LNCaP clone FGC (cell line): Measurements from ENCODE around the gene RCCD1.

Experiments
- DNase-seq: peaks from one replicate; pipeline ENCODE4 v3.0.0-alpha.2; 2011; ENCODE audit warnings: low read depth
- H3K4me3 ChIP-seq: 2 replicates; pipeline ENCODE4 v1.5.1; 2011; ENCODE audit warnings: mild to moderate bottlenecking, low read depth, low read length, control low read depth
- TF ChIP-seq, protein P1 (sequence below): IDR thresholded peaks from 2 replicates; pipeline ENCODE4 v1.5.1; 2012; ENCODE audit warnings: mild to moderate bottlenecking; ENCODE audit not compliant: control insufficient read depth, insufficient read depth; ENCODE audit errors: extremely low read depth

RCCD1 gene

DNA sequence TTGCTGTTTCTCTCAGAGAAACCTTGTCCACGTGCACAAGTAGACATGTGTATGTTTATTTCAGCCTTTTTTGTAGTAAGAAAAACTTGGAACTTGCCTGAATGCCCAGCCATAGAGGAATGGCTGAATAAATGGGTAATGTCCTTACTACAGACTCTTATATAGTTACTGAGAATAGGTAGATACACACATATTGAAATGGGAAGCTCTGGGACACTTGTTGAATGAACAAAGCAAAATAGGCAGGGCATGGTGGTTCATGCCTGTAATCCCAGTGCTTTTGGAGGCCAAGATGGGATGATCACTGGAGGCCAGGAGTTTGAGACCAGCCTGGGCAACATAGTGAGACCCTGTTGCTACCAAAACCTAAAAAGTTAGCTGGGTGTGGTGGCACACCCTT is 17.9 kb upstream of the RCCD1 start:
- TF ChIP-seq, protein P1, sequence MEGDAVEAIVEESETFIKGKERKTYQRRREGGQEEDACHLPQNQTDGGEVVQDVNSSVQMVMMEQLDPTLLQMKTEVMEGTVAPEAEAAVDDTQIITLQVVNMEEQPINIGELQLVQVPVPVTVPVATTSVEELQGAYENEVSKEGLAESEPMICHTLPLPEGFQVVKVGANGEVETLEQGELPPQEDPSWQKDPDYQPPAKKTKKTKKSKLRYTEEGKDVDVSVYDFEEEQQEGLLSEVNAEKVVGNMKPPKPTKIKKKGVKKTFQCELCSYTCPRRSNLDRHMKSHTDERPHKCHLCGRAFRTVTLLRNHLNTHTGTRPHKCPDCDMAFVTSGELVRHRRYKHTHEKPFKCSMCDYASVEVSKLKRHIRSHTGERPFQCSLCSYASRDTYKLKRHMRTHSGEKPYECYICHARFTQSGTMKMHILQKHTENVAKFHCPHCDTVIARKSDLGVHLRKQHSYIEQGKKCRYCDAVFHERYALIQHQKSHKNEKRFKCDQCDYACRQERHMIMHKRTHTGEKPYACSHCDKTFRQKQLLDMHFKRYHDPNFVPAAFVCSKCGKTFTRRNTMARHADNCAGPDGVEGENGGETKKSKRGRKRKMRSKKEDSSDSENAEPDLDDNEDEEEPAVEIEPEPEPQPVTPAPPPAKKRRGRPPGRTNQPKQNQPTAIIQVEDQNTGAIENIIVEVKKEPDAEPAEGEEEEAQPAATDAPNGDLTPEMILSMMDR, result no peak
- no peak for DNase-seq
- no peak overlapping the region for H3K4me3 ChIP-seq

DNA sequence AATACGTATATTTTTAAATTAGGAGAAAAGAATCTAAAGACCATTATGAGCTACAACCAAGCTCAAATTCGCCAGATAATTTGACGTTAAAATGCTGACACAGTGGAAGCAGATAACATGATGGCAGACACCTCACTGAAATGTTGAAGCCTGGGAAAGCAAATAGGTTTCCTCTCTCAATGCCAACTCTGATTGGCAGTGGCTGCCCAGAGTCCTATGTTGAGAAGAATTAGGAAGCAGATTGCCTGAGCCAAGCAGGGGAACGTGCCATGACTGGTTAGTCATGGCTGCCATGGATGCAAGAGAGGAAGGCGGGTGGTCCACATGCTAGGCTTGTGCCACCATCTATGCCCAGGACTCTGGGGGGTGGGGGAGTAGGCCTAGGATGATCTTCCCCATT is 16.4 kb upstream of the RCCD1 start:
- TF ChIP-seq, protein P1, result no peak
- no peak for DNase-seq
- no peak overlapping the region for H3K4me3 ChIP-seq

DNA sequence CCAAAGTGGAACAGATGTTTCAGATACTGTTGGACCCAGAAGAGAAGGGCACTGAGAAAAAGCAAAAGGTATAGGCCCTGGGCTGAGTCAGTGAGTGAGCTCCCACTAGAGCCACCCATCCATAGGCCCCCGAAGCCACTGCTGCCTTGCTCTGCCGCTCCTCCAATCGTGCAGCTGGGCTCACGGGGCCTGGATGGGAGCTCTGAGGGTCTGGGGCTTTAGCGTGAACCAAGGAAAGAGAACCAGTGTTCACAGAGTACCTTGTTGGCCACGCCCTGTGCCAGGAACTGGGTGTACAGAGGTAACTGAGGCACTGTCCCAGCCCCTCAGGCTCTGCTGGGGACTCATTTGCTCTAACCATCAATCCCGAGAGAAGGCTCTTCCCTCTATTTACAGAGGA is 14.9 kb upstream of the RCCD1 start:
- TF ChIP-seq, protein P1, result no peak
- no peak for DNase-seq
- no peak overlapping the region for H3K4me3 ChIP-seq

DNA sequence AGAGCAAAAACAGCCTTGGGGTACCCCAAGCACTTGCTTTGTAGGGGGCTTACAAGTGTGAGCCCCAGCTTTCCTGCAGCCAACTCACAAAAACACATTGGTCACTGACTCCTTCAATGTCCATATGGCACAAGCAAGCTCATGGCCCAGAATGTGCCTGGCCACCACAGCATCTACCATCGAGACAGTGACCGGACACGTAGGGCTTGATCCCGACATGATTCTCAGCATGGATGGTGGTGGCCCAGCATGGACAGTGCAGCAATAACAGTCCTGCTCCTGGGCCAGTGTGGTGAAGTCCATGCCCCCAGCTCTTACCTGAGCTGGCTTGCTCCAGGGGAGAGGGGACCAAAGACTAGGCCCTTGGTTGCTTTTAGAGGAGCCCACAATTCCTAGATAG is 13.6 kb upstream of the RCCD1 start:
- H3K4me3 ChIP-seq, result no peak overlapping the region
- TF ChIP-seq, protein P1, result no peak
- no peak for DNase-seq

DNA sequence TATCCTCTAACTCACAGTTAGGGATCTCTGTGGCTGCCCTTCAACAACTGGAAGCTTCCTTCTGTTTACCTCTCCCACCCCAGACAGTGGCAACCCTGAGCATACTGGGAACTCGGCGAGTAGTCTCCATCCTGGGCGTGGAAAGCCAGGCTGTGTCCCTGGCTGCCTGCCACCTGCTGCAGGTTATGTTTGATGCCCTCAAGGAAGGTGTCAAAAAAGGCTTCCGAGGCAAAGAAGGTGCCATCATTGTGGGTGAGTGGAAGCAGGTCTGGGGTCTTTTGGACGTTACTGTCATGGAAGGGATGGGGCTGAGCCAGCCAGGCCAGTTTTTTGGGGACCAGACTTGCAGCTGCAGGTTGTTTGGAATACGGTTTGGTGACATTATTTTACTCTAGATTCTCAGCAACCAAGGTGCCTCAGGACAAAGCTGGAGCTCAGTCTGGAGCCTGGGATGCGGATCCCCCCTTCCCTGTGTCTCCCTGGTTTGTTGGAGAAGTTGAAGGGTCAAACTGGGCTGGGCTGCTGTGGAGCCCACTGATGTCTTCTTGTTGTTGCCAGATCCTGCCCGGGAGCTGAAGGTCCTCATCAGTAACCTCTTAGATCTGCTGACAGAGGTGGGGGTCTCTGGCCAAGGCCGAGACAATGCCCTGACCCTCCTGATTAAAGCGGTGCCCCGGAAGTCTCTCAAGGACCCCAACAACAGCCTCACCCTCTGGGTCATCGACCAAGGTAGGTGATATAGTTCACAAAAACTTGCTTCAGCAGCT is 12.1 kb upstream of the RCCD1 start:
- DNase-seq, result no peak
- H3K4me3 ChIP-seq, result no peak overlapping the region
- TF ChIP-seq, protein P1, result no peak

DNA sequence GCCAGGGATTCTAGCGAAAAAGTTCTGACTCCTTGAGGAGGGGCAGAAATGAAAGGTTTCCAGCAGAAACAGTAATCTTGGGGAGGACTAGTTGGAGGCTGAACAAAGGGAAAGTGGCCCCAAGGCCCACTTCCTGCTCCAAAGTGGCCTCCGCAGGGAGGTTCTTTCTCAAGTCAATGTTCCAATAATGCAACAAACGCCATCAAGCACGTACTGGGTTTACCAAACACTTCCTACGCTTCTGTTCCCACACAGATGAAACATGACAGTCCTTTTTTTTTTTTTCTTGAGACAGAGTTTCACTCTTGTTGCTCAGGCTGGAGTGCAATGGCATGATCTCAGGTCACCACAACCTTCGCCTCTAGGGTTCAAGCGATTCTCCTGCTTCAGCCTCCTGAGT is 9.6 kb upstream of the RCCD1 start:
- H3K4me3 ChIP-seq, result no peak overlapping the region
- TF ChIP-seq, protein P1, result no peak
- no peak for DNase-seq

DNA sequence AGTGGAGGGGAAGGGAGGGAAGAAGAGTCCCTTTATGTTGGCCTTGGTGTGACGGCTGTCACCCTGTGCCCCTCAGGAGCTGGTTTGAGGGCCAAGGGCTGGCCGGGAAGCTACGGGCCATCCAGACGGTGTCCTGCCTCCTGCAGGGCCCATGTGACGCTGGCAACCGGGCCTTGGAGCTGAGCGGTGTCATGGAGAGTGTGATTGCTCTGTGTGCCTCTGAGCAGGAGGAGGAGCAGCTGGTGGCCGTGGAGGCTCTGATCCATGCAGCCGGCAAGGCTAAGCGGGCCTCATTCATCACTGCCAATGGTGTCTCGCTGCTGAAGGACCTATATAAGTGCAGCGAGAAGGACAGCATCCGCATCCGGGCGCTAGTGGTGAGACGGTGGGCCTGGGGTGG is 8.1 kb upstream of the RCCD1 start:
- H3K4me3 ChIP-seq, result no peak overlapping the region
- no peak for DNase-seq
- TF ChIP-seq, protein P1, result no peak
